Spinal cord (tissue), 10 donors: Measurements from ENCODE around the gene MEX3A. TPM values are rescaled to one million over a fixed set of nuclear protein-coding genes. Genes with fewer than 3 reads are reported as not detected.

Experiments used
- DNase-seq, 6 donors: peaks; one replicate each; pipeline versions ENCODE4 v3.0.0 to v3.0.0-alpha.2; 2013 to 2015; ENCODE audit warnings: low spot score in 6 of 6, low read depth in 4 of 6
- H3K27ac ChIP-seq: one replicate; pipeline ENCODE4 v1.5.1; 2013; ENCODE audit warnings: low read depth, low read length, control low read depth
- H3K27me3 ChIP-seq: one replicate; pipeline ENCODE4 v1.6.1; 2013; ENCODE audit warnings: low read length; ENCODE audit not compliant: control insufficient read depth, insufficient read depth
- H3K36me3 ChIP-seq: one replicate; pipeline ENCODE4 v1.6.1; 2013; ENCODE audit warnings: low read length; ENCODE audit not compliant: control insufficient read depth, insufficient read depth
- H3K4me1 ChIP-seq: one replicate; pipeline ENCODE4 v1.6.1; 2013; ENCODE audit warnings: low read length; ENCODE audit not compliant: control insufficient read depth, insufficient read depth
- H3K4me3 ChIP-seq: one replicate; pipeline ENCODE4 v1.5.1; 2013; ENCODE audit warnings: low read depth, low read length, control low read depth
- H3K9me3 ChIP-seq: one replicate; pipeline ENCODE4 v1.6.1; 2013; ENCODE audit warnings: low read length; ENCODE audit not compliant: control insufficient read depth, insufficient read depth
- WGBS: methylation state at CpG from one replicate; pipeline ENCODE4 v1.1.5; 2013; ENCODE audit warnings: missing lambda C conversion rate; ENCODE audit not compliant: insufficient coverage; 5-methylcytosine and 5-hydroxymethylcytosine counted together
- polyA plus RNA-seq, 2 donors: library from polyadenylated mRNA; unstranded; fragments of 120-200 nt; gene quantifications; one replicate each; pipeline ENCODE4 v1.2.1, GENCODE V29; 2013; ENCODE audit not compliant: insufficient read length in 2 of 2
- total RNA-seq, 2 donors: library from RNA; depleted of rRNA in 1 of 2; stranded (reverse); fragments of 120-200 nt in 1 of 2; fragments of >200 nt in 1 of 2; gene quantifications; one replicate each; pipeline versions ENCODE4 v1.2.3 to v1.2.4, GENCODE V29; 2013 to 2014
- donor health status: healthy.

Gene MEX3A
- total and polyA plus RNA-seq, 4 donors, result 5.8 to 39.3 (median 23.7) TPM

DNA sequence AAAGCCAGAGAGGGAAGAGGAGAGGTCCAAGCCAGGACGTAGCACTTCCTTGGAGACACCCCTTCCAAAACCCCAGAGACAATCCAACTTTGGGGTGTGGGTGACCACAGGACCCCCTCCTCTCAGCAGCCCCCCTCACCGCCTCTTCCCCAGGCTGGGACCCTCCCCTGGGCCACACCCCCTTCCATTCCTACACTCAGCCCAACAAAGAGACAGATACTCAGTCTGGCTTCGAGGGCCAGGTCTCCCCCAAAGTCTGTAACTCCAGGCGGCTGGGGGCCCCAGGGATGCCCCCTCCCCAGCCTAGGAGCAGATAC, 1.4 kb downstream of the MEX3A start:
- 0% methylated on average over 2 of the region's 4 CpGs for WGBS
- Histone ChIP-seq H3K4me3 (peak overlapping the region; percentile 93), H3K9me3 (no peaks in the 10 kb centered on the region), H3K27me3 (no peaks in the 10 kb centered on the region), H3K4me1 (peaks cover 67% of the 10 kb centered on the region), H3K36me3 (peaks cover 22% of the 10 kb centered on the region), H3K27ac (peak overlapping the region; percentile 88)
- peak in 2 of 6 donors; percentile 67 to 76 for DNase-seq

DNA sequence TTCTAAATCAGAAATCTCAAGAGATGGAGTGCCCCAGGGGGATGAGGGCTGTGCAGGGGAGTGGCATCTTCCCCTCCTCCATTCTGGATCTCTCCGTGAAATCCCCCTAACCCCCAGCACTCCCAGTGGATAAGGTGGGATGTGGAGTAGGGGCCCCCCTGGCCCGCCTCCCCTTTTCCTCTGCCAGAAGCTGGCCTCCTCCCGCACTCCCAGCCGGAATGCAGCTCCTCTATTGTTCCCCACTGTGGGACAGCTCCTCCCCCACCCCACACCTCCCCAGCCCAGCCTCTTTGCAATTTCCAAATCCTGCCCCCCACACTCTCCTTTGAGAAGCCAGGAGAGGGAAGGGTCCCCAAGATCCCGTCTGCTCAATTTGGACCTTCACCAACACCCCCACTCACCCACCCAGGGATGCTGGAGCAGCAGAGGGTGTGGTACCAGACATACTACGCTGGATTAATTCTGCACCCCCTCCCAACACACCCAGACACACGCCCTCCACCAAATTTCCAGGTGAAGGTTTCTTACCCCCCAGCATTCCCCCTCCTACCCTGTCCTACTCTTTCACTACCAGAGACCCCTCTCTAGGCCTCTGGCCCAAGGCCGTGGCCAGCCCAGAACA, 1.9 kb downstream of the MEX3A start:
- H3K27ac ChIP-seq, result peak overlapping the region; percentile 88
- H3K4me3 ChIP-seq, result peak overlapping the region; percentile 93
- peak in 2 of 6 donors; percentile 52 to 69 for DNase-seq
- no peaks in the 10 kb centered on the region for H3K9me3 ChIP-seq
- H3K4me1 ChIP-seq, result peaks cover 65% of the 10 kb centered on the region
- WGBS, result 4% methylated on average over 6 of the region's 8 CpGs
- H3K27me3 ChIP-seq, result no peaks in the 10 kb centered on the region
- H3K36me3 ChIP-seq, result peaks cover 26% of the 10 kb centered on the region

DNA sequence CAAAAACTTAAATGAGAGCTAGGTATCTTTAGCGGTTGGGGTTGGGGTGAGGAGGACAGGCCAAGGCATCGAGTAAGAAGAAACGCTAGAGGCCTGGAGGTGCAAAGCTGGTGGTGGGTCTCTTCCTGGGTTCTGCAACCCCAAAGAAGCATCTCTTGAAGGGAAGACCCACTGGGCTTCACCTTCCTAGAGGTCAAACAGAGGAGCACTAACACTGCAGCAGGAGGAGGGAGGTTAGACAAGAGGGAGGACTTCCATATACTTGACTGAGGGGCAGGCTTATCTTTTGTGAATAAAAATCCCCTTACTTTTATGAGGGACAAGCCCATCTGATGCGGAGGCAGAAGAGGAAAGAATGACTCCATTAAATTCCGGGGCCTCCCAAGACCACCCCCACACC, 2.5 kb downstream of the MEX3A start:
- Histone ChIP-seq H3K27ac (no peak overlapping the region), H3K4me3 (peak overlapping the region; percentile 93), H3K4me1 (peaks cover 65% of the 10 kb centered on the region), H3K27me3 (no peaks in the 10 kb centered on the region), H3K36me3 (peaks cover 29% of the 10 kb centered on the region), H3K9me3 (no peaks in the 10 kb centered on the region)
- DNase-seq, result no peak
- 50% methylated on average over 3 of the region's 5 CpGs for WGBS

DNA sequence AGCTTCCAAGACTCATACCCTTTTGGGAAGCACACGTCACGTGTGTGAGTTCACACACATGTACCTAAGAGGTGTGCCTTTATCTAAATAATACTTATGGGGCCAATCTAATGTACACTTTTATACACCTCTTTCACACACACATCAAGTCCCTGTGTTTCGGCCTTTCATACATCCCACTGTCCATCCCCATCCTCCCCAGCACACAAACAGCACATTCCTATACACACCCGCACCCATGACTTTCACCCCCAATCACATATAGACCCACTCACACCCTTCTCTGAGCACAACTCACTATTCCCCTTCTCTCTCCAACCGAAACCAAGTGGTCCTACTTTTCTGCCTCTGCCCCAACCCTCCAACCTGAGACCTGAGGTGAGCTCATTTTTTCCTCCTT, 3.5 kb downstream of the MEX3A start:
- no peaks in the 10 kb centered on the region for H3K9me3 ChIP-seq
- DNase-seq, result no peak
- H3K27me3 ChIP-seq, result no peaks in the 10 kb centered on the region
- H3K4me1 ChIP-seq, result peaks cover 61% of the 10 kb centered on the region
- peaks cover 34% of the 10 kb centered on the region for H3K36me3 ChIP-seq
- no peak overlapping the region for H3K27ac ChIP-seq
- no peak overlapping the region for H3K4me3 ChIP-seq
- whole genome bisulfite sequencing, result 74% methylated on average over 3 of the region's 5 CpGs

DNA sequence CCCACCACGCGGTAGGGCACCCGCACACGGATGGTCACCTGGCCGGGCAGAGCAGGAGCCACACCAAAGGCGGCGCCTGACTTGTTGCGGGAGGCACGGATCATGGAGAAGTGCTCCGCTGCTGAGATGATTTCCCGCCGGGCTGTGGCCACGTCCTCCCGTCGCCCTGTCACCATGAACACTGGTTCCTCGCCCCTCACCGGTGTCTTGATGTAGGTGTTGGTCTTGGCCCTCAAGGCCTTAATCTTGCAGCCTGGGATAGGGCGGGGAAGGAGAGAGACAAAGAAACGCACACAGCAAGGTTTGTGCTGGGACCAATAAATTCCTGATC, 4.9 kb downstream of the MEX3A start:
- H3K4me3 ChIP-seq, result no peak overlapping the region
- peaks cover 56% of the 10 kb centered on the region for H3K4me1 ChIP-seq
- H3K27ac ChIP-seq, result no peak overlapping the region
- H3K36me3 ChIP-seq, result peaks cover 44% of the 10 kb centered on the region
- WGBS, result 73% methylated on average over 13 of the region's 19 CpGs
- no peak for DNase-seq
- H3K9me3 ChIP-seq, result no peaks in the 10 kb centered on the region
- no peaks in the 10 kb centered on the region for H3K27me3 ChIP-seq

DNA sequence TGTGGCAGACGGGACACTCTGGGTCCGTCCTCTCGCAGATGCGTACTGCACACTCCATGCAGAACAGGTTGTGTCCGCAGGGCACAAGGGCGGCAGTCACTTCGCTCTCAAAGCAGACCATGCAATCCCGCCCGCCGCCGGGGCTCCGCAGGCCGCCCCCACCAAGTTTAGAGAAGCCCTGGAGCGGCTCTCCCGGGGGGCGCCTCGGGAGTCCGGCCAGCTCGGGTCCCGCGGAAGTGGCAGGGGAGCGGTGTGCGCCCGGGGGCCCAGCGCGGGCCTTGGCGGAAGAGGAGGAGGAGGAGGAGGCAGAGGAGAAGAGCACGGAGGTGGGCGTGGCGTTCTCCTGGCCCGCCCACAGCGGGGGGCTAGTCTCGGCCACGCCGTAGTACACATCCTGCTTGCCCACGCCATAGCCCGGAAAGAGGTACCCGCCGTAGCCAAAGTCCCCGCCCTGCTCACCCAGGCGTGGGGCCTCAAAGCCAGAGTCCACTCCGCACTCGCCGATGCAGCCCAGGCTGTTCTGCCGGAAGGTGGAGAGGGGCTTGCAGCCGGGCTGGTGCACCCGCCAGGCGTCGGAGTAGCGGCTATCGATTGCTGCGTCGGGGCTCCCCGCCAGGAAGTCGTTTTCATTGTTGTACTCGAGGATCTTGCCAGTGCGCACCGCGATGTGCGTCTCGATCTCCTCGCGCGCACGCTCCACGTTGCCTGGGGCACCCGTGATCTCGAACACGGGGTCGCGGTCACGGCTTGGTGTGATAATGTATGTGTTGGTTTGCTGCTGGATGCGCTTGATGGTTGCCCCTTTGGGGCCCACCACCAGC, 5.4 kb downstream of the MEX3A start:
- no peak overlapping the region for H3K27ac ChIP-seq
- peaks cover 57% of the 10 kb centered on the region for H3K4me1 ChIP-seq
- WGBS, result 26% methylated on average over 71 of the region's 73 CpGs
- DNase-seq, result peak in 1 of 6 donors; percentile 52
- no peaks in the 10 kb centered on the region for H3K27me3 ChIP-seq
- peaks cover 44% of the 10 kb centered on the region for H3K36me3 ChIP-seq
- peak overlapping the region; percentile 26 for H3K4me3 ChIP-seq
- no peaks in the 10 kb centered on the region for H3K9me3 ChIP-seq

DNA sequence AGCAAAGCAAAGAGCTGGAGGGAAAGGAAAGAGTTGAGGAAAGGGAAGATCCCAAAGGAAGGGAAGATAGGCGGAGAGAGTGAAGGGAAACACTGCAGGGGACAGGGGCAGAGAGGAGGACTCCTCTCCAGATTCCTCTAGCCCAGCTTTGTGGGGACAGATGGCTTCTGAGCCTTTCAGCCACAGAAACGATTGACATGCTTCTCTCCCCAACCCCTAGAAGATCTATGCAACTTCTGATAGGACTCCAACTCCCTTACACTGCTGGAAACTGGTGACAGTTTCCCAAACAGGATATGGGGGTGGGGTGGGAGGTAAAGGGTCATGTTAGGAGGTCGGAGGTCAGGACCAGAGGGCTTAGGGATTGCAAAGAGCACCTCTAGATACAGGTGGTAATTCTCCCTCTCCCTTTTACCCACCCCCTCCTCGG, 6.5 kb downstream of the MEX3A start:
- WGBS, result 67% methylated on average over 1 of the region's 4 CpGs
- Histone ChIP-seq H3K36me3 (peaks cover 44% of the 10 kb centered on the region), H3K27ac (no peak overlapping the region), H3K27me3 (no peaks in the 10 kb centered on the region), H3K4me1 (peaks cover 50% of the 10 kb centered on the region), H3K4me3 (no peak overlapping the region), H3K9me3 (no peaks in the 10 kb centered on the region)
- DNase-seq, result no peak

DNA sequence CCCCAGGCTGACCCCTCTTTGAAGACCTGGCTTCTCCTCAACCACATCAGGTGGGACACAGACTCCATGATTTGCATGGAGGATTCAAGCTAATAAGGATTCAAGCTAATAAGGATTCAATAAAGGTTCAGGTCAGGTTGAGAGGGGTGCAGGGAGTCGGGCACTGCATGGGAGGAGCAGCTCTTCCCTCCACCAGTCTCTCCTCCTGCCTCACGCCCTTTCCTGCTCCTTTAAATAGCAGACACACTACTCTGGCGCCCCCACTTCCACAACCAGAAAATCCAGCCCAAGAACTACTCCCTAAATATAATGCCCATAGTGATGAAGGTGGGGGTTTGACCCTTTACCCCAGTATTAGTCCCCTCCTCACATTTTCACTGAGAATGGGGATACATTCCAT, 7.1 kb downstream of the MEX3A start:
- Histone ChIP-seq H3K4me1 (peaks cover 50% of the 10 kb centered on the region), H3K9me3 (no peaks in the 10 kb centered on the region), H3K36me3 (peaks cover 44% of the 10 kb centered on the region), H3K27ac (no peak overlapping the region), H3K4me3 (no peak overlapping the region), H3K27me3 (no peaks in the 10 kb centered on the region)
- WGBS, result no CpG with 5 or more reads among the region's 3 CpGs
- peak in 1 of 6 donors; percentile 47 for DNase-seq

DNA sequence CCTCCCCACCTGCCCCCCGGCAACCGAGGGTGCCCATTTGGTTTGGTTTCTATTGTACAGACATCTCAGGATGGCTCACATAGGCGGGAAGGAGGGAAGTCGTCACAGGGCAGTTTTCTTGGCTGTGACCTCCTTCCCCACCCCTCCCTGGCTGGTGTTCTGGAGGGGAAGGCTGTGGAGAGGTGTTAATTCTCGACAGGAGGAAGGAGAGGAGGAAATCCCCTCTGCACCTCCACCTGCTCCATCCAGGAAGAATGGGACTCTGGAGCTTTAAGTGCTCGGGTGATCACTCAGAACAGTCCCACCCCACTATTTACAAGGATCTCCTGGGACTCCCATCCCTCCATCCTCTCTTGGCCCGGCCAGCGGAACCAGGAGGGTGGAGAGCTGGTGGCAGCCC, 7.6 kb downstream of the MEX3A start:
- Histone ChIP-seq H3K4me3 (no peak overlapping the region), H3K27me3 (no peaks in the 10 kb centered on the region), H3K36me3 (peaks cover 44% of the 10 kb centered on the region), H3K9me3 (no peaks in the 10 kb centered on the region), H3K27ac (no peak overlapping the region), H3K4me1 (peaks cover 49% of the 10 kb centered on the region)
- no CpG with 5 or more reads among the region's 8 CpGs for WGBS
- DNase-seq, result peak in 1 of 6 donors; percentile 26

DNA sequence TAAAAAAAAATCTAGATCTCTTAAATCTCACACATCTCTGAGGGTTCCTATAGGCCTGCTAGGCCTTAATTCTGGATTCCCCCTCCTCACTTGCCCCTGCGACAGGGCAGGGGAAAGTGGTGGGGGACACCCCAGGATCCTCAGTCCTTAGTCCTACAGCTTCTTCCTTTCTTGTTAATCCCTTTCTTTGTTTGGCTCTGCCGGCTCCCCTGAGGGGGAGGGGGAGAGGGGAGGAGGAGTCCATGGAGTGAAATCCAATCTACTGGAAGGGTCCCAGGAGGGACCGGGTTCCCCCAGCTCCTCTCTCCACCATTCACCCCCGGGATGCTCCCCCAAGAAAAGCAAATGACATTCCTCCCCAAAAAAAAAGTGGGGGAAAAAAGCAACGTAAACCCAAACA, 8.5 kb downstream of the MEX3A start:
- peaks cover 44% of the 10 kb centered on the region for H3K36me3 ChIP-seq
- H3K4me1 ChIP-seq, result peaks cover 43% of the 10 kb centered on the region
- H3K9me3 ChIP-seq, result no peaks in the 10 kb centered on the region
- no peaks in the 10 kb centered on the region for H3K27me3 ChIP-seq
- no peak overlapping the region for H3K4me3 ChIP-seq
- peak in 2 of 6 donors; percentile 60 to 69 for DNase-seq
- WGBS, result no CpG with 5 or more reads among the region's 5 CpGs
- H3K27ac ChIP-seq, result no peak overlapping the region
